ENCODE measurements around the gene BSN.

BSN gene

GRCh38 chr3:49656541-49657112 lies 102.3 kb downstream of the BSN start:
- no peak for DNase-seq (ENCODE audit: low read depth)

- no peak for DNase-seq (ENCODE audit: low read depth)
Observed at GRCh38 chr3:49657208-49657915, 103.1 kb downstream of the BSN start.

GRCh38 chr3:49658711-49659110 lies 104.4 kb downstream of the BSN start:
- no peak for DNase-seq (ENCODE audit: low read depth)

- no peak for DNase-seq (ENCODE audit: low read depth)
Observed at GRCh38 chr3:49659756-49660155, 105.5 kb downstream of the BSN start.

DNA sequence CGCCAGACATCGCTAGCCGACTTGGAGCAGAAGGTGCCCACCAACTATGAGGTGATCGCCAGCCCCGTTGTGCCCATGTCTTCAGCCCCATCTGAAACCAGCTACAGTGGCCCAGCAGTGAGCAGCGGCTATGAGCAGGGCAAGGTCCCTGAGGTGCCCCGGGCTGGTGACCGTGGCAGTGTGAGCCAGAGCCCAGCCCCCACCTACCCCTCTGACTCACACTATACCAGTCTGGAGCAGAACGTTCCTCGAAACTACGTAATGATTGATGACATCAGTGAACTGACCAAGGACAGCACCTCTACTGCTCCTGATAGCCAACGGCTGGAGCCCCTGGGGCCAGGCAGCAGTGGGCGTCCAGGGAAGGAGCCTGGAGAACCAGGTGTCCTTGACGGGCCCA lies 107.0 kb downstream of the BSN start:
- no peak for DNase-seq (ENCODE audit: low read depth)

DNA sequence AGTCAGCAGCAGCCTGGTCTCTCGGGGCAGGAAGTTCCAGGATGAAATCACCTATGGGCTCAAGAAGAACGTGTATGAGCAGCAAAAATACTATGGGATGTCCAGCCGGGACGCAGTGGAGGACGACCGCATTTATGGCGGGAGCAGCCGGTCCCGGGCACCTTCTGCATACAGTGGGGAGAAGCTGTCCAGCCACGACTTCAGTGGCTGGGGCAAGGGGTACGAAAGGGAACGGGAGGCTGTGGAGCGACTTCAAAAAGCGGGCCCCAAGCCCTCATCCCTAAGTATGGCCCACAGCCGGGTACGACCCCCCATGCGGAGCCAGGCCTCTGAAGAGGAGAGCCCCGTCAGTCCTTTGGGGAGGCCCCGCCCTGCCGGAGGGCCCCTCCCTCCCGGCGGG lies 107.7 kb downstream of the BSN start:
- DNase-seq (ENCODE audit: low read depth), result no peak

- DNase-seq (ENCODE audit: low read depth), result no peak
Observed at GRCh38 chr3:49662720-49663413, 108.6 kb downstream of the BSN start.

DNA sequence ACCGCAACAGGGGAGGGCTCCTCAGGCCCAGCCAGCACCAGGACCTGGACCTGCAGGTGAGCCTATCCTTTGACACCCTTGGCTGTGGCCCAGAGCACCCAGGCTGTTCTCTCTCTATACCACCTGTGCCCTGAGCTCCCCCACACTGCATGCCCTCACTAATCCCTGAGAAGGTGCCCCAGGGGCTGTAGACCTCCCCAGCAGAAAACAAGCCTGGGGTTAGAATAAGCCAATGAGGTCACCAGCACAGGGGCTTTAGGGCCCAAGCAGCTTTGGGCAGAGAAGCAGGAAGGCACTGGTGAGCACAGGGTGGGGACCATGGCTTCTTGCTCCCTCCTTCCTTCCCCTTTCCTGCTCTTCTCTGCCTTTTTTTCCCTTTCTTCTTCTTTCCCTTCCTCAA lies 109.6 kb downstream of the BSN start:
- no peak for DNase-seq (ENCODE audit: low read depth)

DNA sequence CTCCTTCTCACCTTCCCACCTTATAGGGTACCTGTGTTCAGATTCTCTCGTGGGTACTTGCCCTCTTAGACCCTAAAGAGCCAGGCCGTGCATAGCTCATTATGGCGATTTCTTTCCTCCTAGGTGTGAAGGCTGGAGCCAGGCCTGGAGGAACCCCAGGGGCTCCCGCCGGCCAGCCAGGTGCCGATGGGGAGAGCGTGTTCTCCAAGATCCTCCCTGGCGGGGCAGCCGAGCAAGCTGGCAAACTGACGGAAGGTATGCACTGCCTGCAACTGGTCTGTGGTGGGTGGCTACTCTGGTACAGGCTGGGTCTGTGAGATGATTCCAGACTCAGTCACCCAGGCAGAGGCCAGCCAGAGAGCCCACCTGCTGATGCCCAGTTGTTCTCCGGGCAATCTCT lies 110.0 kb downstream of the BSN start:
- DNase-seq (ENCODE audit: low read depth), result no peak

GRCh38 chr3:49665822-49666519 lies 111.7 kb downstream of the BSN start:
- DNase-seq (ENCODE audit: low read depth), result no peak

- DNase-seq (ENCODE audit: low read depth), result no peak
Observed at GRCh38 chr3:49666592-49666991, 112.3 kb downstream of the BSN start.

- no peak for DNase-seq (ENCODE audit: low read depth)
Observed at GRCh38 chr3:49667701-49668413, 113.6 kb downstream of the BSN start.

DNA sequence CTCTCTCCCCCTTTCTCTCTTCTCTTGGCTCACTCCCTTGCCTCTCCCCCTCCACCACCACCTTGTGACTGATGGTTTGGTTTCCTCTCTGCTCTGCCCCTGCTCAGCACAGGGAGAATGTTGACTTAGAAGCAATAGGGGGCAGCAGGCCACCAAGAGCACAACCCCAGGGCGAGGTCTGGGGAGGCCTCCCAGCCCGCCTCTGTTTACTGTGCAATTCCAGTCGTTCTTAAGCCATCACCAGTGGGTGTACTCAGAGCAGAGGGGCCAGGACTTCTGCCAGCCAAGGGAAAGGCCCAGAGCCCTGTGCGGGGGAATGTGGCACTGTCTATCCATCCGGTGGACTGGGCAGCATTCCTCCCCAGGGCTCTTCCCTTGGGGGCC lies 114.1 kb downstream of the BSN start:
- DNase-seq (ENCODE audit: low read depth), result no peak

DNA sequence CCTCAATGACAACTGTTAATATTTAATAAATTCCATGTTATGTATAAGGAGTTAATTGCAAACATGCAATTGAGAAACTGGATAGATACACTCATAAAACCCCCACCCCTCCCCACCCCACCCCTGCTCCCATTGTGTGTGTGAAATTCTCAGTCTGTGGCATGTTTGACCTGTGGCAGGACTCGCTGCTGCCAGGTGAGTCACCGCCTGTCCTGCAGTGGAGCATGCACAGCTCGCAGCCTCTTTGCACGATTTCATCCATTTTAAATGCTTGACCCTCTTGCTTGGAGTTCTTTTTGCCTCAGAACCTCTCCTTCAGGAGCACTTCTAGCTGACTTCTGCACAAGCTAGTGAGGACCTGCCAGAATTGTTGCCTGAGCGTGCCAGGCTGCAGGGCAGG lies 114.6 kb downstream of the BSN start:
- DNase-seq (ENCODE audit: low read depth), result peak; percentile 21

DNA sequence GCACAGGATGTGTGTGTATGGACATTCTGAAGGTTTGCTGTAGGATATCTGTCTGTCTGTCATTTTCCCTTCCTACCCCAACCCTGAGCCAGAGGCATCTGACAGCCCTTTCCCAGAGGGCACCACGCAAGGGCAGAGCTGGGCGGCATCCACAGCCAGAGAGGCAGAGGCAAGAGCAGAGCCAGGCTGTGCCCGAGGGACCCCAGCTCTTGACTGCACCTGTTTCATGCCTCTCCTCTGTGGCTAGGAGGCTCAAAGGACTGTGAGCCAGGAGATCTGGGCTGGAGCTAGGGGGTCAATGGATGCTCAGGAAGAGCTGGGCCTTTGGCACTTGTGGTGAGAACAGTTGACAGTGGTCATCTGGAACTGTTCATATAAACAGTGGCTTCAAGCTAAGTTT lies 115.1 kb downstream of the BSN start:
- no peak for DNase-seq (ENCODE audit: low read depth)

GRCh38 chr3:49670940-49671290 lies 116.6 kb downstream of the BSN start:
- no peak for DNase-seq (ENCODE audit: low read depth)

- DNase-seq (ENCODE audit: low read depth), result peak; percentile 47
Observed at GRCh38 chr3:49671291-49672288, 117.3 kb downstream of the BSN start.

DNA sequence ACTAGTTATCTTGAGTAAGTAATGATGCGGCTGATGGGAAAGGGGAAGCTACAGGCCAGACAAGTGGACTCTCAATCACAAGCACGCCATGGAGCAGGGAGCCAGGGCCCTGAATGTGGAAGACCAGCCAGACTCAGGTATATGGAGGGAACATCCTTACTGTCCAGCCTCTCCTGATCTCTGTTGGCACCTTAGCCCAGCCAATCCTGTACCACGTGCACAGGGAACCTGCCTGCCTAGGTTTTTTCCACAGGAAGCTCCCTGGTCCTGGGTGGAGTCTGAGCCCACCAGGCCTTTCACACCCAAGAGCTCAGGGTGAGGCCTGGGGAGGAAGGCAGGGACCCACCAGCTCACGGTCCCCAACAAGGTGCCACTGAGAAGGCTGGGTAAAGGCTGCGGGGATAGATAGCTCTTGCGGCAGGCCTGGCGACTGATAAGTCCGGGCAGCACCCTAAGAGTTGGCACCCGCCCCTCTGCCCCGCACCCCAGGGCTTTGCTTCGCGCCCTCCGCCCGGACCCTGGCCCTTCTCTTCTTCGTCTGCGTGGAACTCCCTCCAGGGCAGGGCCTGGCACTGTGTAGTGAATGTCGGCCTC lies 118.9 kb downstream of the BSN start:
- peak; percentile 11 for DNase-seq (ENCODE audit: low read depth)

- DNase-seq (ENCODE audit: low read depth), result peak; percentile 99
Observed at GRCh38 chr3:49673715-49674496, 119.6 kb downstream of the BSN start, which contains the start of gene APEH. TSS of gene APEH (plus strand) at chr3:49674351. CDS start at chr3:49674402, 51 bp downstream.

DNA sequence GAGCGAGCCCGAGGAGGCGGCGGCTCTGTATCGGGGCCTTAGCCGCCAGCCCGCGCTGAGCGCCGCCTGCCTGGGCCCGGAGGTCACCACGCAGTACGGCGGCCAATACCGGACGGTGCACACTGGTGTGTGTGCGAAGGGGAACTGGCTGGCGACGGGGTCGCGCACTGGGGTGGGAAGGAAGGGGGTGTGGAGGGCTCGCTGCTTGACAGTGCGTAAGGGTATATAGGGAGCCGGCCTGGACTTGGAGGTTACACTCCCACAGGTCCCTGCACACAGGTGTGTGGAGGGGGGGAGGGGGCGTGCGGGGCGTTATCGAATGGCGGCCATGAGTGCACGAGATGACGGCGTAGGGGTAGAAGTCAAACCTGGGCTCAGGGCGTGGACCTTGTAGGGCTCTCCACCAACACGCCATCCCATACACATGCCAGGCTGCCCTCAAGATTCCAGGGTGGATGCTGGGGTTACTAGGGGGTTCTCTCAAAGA lies 120.3 kb downstream of the BSN start:
- DNase-seq (ENCODE audit: low read depth), result no peak

Data from iris pigment epithelial cell (primary cell).